ENCODE results near the gene COQ5.

DNA sequence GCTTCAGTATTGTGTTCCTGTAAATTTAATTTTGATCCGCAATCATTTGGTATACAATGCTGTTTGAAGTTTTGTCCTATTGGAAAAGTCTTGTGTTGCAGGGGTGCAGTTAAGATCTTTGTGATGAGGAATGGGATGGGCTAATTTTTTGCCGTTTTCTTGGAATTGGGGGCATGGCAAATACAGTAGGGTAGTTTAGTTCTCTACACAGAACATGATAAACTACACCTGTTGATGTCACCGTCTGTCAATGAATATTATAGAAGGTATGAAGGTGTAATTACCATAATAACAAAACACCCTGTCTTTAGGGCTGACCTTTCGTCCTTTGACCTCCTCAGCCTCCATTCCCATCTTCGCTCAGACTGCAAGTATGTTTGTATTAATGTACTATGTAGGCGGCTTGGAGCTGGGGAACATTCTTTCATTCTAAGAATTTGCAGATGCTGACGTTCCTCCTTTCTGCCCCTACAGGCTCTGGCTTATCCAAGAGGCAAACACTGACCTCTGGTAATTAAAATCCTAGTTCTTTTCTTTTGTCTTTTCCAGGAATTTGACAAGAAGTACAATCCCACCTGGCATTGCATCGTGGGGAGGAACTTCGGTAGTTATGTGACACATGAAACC is 31.3 kb downstream of the COQ5 start:
- TF ChIP-seq, protein P1, sequence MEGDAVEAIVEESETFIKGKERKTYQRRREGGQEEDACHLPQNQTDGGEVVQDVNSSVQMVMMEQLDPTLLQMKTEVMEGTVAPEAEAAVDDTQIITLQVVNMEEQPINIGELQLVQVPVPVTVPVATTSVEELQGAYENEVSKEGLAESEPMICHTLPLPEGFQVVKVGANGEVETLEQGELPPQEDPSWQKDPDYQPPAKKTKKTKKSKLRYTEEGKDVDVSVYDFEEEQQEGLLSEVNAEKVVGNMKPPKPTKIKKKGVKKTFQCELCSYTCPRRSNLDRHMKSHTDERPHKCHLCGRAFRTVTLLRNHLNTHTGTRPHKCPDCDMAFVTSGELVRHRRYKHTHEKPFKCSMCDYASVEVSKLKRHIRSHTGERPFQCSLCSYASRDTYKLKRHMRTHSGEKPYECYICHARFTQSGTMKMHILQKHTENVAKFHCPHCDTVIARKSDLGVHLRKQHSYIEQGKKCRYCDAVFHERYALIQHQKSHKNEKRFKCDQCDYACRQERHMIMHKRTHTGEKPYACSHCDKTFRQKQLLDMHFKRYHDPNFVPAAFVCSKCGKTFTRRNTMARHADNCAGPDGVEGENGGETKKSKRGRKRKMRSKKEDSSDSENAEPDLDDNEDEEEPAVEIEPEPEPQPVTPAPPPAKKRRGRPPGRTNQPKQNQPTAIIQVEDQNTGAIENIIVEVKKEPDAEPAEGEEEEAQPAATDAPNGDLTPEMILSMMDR (IDR thresholded peaks at IDR 0.05), result no peak
- no peak for TF ChIP-seq POLR2A (IDR thresholded peaks at IDR 0.05)

Data from lower leg skin (tissue), 3 donors.